Activated CD4-positive, alpha-beta T cell treated with anti-CD3 and anti-CD28 coated beads, Interleukin-2, amount 50 U/mL, for 48 hours (primary cell): ENCODE data around the gene ABCG1.

Experiments used
- DNase-seq, 2 experiments: peaks; one replicate each; pipeline ENCODE4 v3.0.0-alpha.2; 2020

The ABCG1 gene

GRCh38 chr21:42215942-42216725, 2.8 kb upstream of the ABCG1 start:
- no peak for DNase-seq

DNA sequence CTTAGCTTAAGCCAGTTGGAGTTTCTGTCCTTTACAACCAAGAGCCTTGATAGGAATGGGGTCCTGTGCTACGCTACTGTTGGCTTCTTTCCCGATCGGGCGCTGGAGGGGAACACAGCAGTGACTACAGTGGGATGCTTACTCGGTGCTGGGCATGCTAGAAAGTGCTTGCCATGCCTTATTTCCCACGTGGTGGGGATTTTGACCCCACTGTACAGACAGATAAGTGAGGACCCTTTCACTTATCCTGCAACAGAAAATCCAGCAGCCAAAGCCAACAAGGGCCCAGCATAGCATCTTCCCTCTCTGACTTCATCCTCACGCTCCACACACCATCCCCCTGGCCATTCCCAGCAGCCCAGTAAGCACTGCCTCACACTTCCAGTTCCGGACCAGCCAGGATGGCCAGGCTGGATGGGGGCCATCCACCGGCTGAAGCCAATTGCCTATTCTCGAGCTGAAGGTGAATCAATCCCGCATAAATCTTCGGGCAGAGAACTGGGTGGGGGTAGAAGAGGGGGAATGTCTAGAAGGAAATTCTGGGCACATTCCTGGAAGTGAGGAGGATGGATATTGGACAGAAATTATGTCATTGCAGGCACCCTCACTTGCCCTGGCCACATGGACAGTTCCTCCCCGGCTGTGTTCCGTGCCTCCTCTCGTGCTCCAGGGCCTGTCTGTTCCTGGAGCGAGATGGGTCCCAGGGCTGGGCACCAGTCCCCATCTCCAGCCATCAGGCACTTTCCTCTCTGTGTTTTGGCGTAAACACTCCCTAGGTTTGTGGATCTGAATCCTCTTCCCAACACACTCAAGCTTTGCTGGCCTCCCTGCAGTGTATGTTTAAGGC, 2.0 kb upstream of the ABCG1 start:
- DNase-seq: no peak

DNA sequence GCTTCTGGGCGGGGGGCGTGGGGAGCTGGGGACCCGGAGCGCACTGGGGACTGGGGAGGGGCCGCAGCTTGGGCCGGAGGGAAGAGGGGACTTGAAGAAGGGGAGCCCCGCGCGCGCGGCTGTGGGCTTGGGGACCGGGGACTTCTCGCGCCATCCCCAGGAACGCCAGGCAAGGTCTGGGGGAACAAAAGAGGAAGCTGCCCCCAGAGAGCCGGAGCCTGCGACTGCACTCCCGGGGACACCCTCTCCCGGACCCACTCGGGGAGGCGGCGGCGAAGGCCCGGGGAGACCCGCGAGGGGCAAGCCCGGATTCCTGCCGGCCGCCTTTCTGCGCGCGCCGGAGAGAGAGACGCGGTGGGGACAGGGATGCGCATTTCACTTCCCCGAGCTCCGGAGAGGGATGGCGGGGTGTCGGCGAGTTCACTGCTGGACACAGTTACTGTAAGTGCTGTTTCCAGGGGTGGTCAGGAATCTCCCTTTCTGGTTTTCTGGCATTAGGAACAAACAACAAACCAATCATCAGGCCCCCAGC, 732 bp downstream of the ABCG1 start:
- peak; percentile 34 to 47 for DNase-seq

GRCh38 chr21:42220138-42220701, 1.3 kb downstream of the ABCG1 start:
- DNase-seq: peak; percentile 52 to 65

DNA sequence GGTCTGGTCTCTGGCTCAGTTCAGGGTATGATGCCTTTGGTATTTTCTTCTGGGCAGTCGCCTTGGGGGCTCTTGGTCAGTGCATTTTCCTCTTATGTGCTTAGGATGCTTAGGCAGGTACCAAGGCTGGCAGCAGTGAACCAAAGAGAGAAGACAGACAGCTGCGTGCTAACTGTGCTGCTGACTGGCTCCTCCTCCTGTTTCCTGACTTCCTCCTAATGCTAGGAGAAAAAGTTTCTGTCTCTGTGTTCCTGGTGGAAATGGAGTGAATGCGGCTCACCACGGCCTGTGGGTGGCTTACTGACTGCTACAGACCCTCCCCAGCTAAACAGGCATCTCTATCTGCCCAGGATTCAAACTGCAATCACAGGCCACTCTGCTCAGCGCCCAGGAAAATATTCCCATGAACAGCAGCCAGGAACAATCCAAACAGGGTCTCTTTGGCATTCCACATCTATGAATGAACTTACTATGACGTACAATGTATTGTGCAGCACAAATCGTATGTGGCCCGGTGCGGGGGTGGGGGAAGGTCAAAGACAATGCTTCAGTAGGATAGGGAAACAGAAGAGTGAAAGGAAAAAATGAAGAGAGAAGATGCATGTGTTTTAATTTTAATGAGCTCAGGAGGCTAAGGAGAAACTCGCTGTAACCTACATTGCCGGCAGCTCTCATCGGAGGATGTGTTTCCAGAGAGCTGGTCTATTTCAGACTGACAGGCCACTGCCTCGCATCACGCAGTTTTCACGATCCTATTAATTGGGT, 2.8 kb downstream of the ABCG1 start:
- DNase-seq: no peak

DNA sequence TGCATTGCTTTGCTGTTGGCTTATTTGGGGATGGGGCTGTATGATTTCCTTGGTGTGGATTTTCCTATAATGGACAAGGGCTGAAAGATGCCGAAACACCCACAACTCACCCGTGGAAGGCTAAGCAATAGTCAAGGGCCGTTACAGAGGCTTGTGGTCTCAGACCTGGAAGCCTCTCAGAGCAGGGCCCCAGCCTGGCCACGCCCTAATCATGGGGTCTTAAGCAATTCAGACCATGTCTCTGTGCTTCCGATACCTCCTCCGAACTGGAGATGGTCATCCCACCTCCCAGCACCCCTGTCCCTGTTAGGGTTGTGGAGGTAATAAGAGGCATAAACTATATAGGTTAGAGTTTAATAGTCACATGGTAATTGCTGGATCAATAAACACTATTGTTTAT, 3.4 kb downstream of the ABCG1 start:
- DNase-seq: no peak

DNA sequence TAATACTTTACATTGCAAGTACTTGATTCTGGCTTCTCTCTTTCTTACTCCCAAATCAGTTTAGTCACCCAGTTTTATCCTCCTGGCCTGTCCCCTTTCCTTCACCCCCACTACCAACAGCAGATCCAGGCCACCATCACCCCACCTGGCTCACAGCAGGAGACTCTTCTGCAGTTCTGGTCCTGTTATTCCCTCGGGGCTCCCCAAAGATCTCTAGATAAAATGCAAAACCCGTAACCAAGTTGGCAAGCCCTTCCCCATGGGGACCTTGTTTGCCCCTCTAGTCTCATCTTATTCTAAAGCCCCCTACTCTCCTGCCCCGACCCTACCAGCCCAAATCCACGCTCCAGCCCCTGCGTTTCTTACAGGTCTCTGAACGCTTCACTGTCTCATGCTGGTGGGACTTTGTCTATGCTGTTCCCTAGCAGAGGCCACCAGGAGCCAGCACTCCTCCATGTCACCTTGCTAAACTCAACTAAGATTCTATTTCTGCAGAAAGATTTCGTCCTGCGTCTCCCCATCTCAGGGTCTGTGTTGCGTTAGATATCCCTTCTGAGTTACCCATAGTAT, 4.0 kb downstream of the ABCG1 start:
- DNase-seq: no peak

- no peak for DNase-seq
Measured at GRCh38 chr21:42223826-42224575, 5.1 kb downstream of the ABCG1 start.

- DNase-seq: no peak
Measured at GRCh38 chr21:42225042-42225441, 6.1 kb downstream of the ABCG1 start.

GRCh38 chr21:42225571-42226155, 6.7 kb downstream of the ABCG1 start:
- no peak for DNase-seq

DNA sequence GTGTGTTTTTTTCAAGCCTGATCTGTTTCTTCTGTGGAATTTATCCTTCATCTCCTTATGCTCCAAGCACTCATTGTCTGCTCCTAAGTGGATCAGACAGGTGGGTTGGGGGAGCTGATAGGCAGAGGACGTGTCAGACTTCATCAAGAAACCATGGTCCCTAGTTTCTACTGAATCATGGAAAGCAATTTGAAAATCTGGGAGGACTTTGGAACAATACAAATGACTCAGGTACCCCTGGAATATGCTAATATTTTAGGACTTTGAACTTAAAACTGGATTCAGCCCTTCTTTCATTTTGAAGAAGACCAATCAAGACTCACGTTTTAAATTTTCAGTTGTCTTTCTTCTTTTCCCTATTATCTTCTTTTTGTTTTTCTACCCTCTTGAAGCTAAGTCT, 7.7 kb downstream of the ABCG1 start:
- DNase-seq: no peak

DNA sequence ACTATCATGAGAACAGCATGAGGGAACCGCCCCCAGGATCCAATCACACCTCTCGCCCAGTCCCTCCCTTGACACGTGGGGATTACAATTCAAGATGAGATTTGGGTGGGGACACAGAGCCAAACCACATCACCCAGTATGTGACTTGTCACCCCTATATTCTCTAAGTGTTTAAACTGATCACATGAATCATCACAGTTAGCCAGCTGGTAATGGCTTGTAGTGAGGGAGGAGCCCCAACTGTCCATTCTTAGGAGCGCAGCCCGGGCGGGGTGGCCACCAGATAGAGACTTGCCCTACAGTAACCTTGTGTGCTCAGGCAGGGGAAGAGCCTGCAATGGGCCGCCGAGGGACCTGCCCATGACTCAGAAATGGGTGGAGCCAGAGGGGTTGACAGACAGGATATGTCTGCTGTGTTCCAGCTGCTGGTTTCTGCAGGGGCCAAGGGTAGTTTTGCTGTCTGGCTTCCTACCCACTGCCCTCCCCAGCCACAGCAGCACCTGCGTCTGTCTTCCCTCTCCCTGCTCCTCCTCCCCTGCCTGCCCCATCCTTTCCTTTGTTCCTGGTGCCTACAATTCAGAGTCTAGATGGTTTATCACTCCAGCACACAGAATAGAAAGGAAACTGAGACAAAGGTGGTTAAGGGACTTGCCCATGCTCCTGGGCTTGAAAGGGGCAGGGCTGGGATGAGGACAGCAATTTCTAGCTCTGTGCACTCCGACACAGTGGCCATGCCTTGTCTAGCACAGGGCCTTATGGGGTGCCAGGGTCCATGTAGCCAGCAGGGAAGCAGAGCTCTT, 9.2 kb downstream of the ABCG1 start:
- DNase-seq: peak; percentile 90 to 94

DNA sequence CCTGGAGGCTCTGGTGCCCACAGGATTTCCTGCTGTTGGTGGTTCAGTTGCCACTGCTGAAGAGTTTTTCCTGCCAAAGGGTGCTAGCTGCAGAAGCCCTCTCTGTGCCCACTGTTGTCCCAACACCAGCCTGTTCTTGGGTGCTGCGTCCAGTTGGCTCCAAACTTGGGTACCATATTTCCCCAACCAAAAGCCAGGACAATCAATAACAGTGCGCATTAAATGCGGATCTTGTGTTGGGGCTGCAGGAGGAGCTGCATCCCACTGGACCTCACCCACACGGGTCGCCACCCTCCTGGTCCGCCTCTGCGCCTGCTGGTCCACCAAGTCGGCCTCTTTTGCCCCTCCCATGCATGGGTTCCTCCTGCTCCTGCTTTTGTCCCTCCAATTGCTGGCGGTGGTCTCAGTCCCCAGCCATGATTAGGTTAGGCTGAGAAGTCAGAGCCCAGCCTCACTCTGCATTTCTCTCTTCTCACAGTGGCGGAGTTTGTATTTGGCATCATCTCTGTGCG, 9.8 kb downstream of the ABCG1 start:
- DNase-seq: no peak

DNA sequence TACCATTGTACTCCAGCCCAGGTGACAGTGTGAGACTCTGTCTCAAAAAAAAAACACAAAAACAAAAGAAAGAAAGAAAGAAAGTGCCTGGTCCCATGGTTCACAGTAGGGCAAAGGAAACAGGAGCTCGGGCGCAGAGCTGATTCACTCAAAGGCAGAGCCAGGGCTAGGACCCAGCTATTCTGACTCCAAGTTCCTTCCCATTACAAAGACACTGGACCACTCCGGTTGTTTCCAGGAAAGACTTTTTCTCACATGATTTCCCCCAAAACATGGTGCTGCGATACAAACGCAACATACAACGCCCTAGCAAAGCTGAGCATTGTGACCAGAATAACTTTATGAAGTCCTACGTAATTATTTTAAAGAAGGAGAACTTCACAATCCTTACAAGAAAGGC, 10.7 kb downstream of the ABCG1 start:
- no peak for DNase-seq

DNA sequence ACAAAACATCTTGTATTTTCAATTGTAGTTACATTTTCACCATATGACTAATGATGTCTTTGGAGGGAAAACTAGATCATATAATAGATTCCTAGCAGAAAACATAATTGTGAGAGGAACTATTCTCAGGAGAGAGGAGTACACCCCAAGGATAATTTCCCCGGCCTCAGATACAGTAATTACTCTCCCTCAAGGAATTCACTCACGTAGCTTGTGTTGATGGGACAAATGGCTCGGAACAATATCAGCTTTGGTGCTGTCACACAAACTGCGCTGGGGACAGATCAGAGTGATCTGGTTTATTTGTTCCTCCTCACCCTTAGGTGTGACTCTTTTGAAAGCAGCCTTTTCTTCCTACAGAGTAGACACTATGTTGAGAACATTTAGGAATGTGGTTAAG, 11.2 kb downstream of the ABCG1 start:
- no peak for DNase-seq

DNA sequence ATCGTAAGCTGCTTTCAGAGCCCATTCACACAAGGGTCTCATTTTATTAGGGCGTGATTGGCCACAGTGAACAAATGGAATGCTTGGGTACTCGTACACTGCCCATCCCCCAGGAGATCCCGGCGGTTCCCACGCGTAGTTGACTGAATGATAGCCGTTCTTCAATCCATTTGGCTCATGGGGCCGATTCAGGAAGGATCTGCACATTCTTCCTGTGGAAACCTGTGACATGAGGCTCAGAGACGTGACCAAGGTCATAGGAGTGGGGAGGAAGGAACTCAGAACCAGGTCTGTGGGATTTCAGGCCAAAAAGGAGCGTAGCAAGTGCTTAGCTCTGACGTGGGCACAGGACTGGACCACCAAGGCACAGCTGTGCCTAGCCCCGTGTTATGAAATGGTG, 11.7 kb downstream of the ABCG1 start:
- DNase-seq: no peak

DNA sequence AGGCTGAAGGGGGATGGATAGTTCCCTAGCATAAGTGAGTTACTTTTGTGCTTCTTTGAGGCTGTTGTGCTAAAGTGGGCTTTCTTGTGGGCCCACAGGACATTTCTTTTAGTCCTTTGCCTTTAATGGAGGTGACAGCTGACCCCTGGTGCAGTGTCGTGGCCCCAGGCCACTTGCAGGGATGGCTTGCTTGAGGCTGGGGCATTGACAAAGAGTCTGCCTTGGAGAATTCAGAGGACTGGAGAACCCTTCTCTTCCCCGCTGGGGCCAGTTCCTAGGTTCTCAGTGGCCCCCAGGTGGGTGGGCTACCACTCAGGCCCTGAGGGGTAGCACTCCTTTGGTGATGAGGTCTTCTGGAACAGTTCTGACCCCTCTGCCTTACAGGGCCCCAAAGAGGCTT, 12.8 kb downstream of the ABCG1 start:
- DNase-seq: no peak

- DNase-seq: no peak
Measured at GRCh38 chr21:42232176-42232825, 13.4 kb downstream of the ABCG1 start.
